Parathyroid adenoma (tissue), 2 donors: ENCODE measurements around the gene MYD88.

Experiments
- H2AFZ ChIP-seq: fragments of 300-600 bp; sonication (generic); one replicate; pipeline ENCODE4 v1.7.0; 2017; ENCODE audit warnings: antibody characterized with exemption, mild to moderate bottlenecking
- H3K27ac ChIP-seq: fragments of 300-600 bp; sonication (generic); one replicate; pipeline ENCODE4 v1.7.0; 2017
- H3K27me3 ChIP-seq: fragments of 300-600 bp; sonication (generic); one replicate; pipeline ENCODE4 v1.7.0; 2017; ENCODE audit warnings: low read length; ENCODE audit not compliant: control insufficient read depth, insufficient read depth
- H3K36me3 ChIP-seq: fragments of 300-600 bp; sonication (generic); one replicate; pipeline ENCODE4 v1.7.0; 2017; ENCODE audit warnings: low read length; ENCODE audit not compliant: control insufficient read depth, insufficient read depth
- H3K4me1 ChIP-seq: fragments of 300-600 bp; sonication (generic); one replicate; pipeline ENCODE4 v1.7.0; 2017; ENCODE audit warnings: control low read depth
- H3K4me2 ChIP-seq: fragments of 300-600 bp; sonication (generic); one replicate; pipeline ENCODE4 v1.7.0; 2017; ENCODE audit warnings: low read length
- H3K4me3 ChIP-seq: fragments of 300-600 bp; sonication (generic); one replicate; pipeline ENCODE4 v1.7.0; 2017; ENCODE audit warnings: low read depth, low read length
- H3K79me2 ChIP-seq: fragments of 300-600 bp; sonication (generic); one replicate; pipeline ENCODE4 v1.7.0; 2017; ENCODE audit warnings: control low read depth
- H3K9ac ChIP-seq: fragments of 300-600 bp; sonication (generic); one replicate; pipeline ENCODE4 v1.7.0; 2017; ENCODE audit warnings: mild to moderate bottlenecking
- H3K9me3 ChIP-seq: fragments of 300-600 bp; sonication (generic); one replicate; pipeline ENCODE4 v1.7.0; 2017; ENCODE audit warnings: low read length; ENCODE audit not compliant: control insufficient read depth
- TF ChIP-seq, protein P1 (sequence below): fragments of 300-600 bp; sonication (generic); IDR thresholded peaks from one replicate; pipeline ENCODE4 v1.7.0; 2017; ENCODE audit warnings: antibody characterized with exemption, mild to moderate bottlenecking
- donor health status: primary hyperparathyroidism.

The MYD88 gene

DNA sequence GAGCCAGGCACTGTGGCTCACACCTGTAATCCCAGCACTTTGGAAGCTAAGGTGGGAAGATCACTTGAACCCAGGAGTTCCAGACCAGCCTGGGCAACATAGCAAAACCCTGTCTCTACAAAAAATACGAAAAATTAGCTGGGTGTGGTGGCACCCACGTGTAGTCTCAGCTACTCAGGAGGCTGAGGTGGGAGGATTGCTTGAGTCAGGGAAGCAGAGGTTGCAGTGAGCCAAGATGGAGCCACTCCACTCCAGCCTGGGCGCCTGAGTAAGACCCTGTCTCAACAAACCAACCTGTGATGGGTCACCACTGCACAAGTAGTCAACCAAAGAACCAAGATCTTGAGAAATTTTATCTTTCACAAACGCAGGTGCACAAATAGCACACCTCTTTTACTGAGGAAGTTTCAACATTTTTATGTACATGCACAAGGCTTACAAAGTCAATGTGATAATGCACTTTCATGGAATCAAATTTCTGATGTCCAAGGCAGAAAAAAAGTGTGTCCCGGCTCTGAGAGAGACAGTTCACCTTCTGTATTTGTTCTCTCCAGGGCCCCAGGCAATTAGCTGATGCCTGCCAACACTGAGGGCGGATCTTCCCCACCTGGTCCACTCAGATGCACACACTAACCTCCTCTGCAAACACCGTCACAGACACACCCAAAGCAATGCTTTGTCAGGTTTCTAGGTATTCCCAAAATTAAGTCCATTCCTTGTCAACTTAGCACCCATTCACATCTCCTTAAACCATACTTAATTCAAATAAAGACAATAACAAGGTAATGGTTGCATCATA, 13.9 kb upstream of the MYD88 start:
- Histone ChIP-seq H3K4me1 (no peaks in the 10 kb centered on the region), H3K79me2 (no peaks in the 10 kb centered on the region), H3K4me2 (no peak overlapping the region), H3K4me3 (no peak overlapping the region), H3K27ac (no peak overlapping the region), H3K27me3 (no peaks in the 10 kb centered on the region), H3K9ac (no peak overlapping the region), H3K36me3 (no peaks in the 10 kb centered on the region), H3K9me3 (no peaks in the 10 kb centered on the region), H2AFZ (no peak overlapping the region)
- TF ChIP-seq, protein P1, sequence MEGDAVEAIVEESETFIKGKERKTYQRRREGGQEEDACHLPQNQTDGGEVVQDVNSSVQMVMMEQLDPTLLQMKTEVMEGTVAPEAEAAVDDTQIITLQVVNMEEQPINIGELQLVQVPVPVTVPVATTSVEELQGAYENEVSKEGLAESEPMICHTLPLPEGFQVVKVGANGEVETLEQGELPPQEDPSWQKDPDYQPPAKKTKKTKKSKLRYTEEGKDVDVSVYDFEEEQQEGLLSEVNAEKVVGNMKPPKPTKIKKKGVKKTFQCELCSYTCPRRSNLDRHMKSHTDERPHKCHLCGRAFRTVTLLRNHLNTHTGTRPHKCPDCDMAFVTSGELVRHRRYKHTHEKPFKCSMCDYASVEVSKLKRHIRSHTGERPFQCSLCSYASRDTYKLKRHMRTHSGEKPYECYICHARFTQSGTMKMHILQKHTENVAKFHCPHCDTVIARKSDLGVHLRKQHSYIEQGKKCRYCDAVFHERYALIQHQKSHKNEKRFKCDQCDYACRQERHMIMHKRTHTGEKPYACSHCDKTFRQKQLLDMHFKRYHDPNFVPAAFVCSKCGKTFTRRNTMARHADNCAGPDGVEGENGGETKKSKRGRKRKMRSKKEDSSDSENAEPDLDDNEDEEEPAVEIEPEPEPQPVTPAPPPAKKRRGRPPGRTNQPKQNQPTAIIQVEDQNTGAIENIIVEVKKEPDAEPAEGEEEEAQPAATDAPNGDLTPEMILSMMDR: no peak

DNA sequence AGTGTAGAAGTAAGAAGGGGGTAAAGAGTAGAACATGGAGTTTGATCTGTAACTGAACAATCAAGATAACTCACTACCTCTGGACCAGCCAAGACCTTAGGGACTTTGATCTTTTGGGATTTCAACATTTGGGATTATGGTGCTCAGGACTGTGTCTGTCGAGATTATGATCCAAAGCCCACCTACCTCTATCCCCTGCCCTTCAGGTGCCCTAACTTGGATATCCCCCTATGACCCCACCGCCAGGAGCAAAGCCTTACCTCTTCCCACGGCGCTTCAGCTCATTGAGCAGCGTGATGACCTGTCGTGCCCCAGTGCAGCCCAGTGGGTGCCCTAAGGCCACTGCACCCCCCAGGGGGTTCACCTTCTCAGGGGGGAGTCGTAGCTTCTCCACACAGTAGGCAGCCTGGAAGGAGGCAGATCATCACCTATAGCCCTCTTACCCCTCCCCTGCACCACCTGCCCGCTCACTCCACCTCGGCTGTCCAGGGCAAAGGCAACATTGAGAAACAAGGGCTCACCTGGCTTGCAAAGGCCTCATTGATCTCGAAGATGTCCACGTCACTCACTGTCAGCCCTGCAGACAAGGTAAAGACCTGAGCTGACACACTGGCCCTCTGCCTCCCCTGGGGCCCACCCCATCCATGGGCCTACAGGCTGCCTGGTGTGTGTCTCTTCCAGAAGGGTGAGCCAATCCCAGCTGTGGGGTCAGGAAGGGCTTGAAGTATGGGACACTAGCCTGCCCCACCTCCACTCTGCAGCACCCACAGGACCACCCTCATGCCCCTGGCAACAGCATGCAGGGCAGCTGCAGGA, 12.9 kb upstream of the MYD88 start:
- TF ChIP-seq, protein P1: no peak
- H2AFZ ChIP-seq: no peak overlapping the region
- H3K27me3 ChIP-seq: no peaks in the 10 kb centered on the region
- no peak overlapping the region for H3K9ac ChIP-seq
- H3K4me3 ChIP-seq: no peak overlapping the region
- no peaks in the 10 kb centered on the region for H3K4me1 ChIP-seq
- H3K79me2 ChIP-seq: no peaks in the 10 kb centered on the region
- H3K9me3 ChIP-seq: no peaks in the 10 kb centered on the region
- no peak overlapping the region for H3K27ac ChIP-seq
- H3K36me3 ChIP-seq: no peaks in the 10 kb centered on the region
- H3K4me2 ChIP-seq: no peak overlapping the region

- no peaks in the 10 kb centered on the region for H3K36me3 ChIP-seq
- H3K27me3 ChIP-seq: no peaks in the 10 kb centered on the region
- no peak overlapping the region for H3K4me3 ChIP-seq
- H3K4me1 ChIP-seq: no peaks in the 10 kb centered on the region
- H3K27ac ChIP-seq: no peak overlapping the region
- H3K4me2 ChIP-seq: no peak overlapping the region
- H2AFZ ChIP-seq: no peak overlapping the region
- H3K79me2 ChIP-seq: no peaks in the 10 kb centered on the region
- no peak overlapping the region for H3K9ac ChIP-seq
- TF ChIP-seq, protein P1: no peak
- H3K9me3 ChIP-seq: no peaks in the 10 kb centered on the region
Measured at GRCh38 chr3:38126121-38126892, 12.2 kb upstream of the MYD88 start.

DNA sequence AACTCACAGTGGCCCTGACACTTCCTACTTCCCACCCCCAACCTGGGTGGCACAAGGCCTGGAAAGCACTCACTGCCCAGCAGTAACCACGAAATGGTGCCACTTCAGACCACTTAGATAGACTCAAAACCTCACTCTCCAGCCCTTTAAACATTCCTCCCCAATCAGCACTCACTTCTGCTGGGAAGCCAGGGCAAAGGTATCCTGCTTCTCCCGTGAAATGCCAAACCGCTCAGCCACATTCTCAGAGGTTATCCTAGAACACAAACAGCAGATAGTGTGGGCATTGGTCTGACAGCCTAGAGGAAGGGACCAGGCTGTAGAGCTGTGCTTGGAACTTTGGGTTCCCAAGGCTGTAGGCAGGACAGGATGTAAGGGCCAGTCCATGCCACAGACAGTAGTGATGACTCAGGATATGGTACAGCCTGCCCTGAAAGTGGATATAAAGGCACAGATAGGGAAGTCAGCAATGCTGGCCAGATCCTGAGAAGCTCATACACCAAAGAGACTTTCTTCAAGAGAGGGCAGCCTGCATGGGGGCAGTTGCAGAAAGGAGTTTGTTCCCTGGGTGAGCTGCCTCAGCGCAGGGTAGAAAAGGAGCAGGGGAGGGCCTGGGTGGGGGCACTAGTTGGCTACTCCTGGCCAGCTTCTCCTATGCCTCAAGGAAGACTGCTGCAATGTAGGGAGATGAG, 10.7 kb upstream of the MYD88 start:
- no peak overlapping the region for H3K27ac ChIP-seq
- no peaks in the 10 kb centered on the region for H3K36me3 ChIP-seq
- H2AFZ ChIP-seq: no peak overlapping the region
- TF ChIP-seq, protein P1: no peak
- no peak overlapping the region for H3K4me2 ChIP-seq
- no peaks in the 10 kb centered on the region for H3K79me2 ChIP-seq
- H3K9ac ChIP-seq: no peak overlapping the region
- no peak overlapping the region for H3K4me3 ChIP-seq
- no peaks in the 10 kb centered on the region for H3K9me3 ChIP-seq
- H3K27me3 ChIP-seq: no peaks in the 10 kb centered on the region
- no peaks in the 10 kb centered on the region for H3K4me1 ChIP-seq
